CD14-positive monocyte (primary cell): ENCODE results near the gene PLA2G12A. TPM values are rescaled to one million over a fixed set of nuclear protein-coding genes. Genes with fewer than 3 reads are reported as not detected.
A peak's percentile ranks its signal among the peaks of the same experiment; 100 is the strongest.

Experiments used
- DNase-seq, 3 donors: peaks; one replicate each; pipeline ENCODE4 v3.0.0-alpha.2; 2011 to 2022
- H2AFZ ChIP-seq: 2 replicates; pipeline ENCODE4 v1.6.0; 2012; ENCODE audit warnings: mild to moderate bottlenecking, low read depth, low read length, inconsistent platforms; ENCODE audit not compliant: insufficient read depth, poor library complexity, severe bottlenecking
- H3K27ac ChIP-seq, 2 donors: 1 replicate in 1 of 2; 2 replicates in 1 of 2; pipeline ENCODE4 v1.5.1; 2012 to 2013; ENCODE audit warnings: low read length in 2 of 2, control low read depth in 1 of 2, inconsistent platforms in 1 of 2, low read depth in 1 of 2, mild to moderate bottlenecking in 1 of 2
- H3K27me3 ChIP-seq, 2 donors: one replicate each; pipeline versions ENCODE4 v1.6.0 to v1.6.1; 2011 to 2013; ENCODE audit warnings: low read length in 2 of 2; ENCODE audit not compliant: control insufficient read depth in 2 of 2, insufficient read depth in 2 of 2
- H3K36me3 ChIP-seq, 2 donors: replicated peaks in 1 of 2; 1 replicate in 1 of 2; 2 replicates in 1 of 2; pipeline versions ENCODE4 v1.5.1 to v1.6.1; 2012 to 2013; ENCODE audit warnings: low read length in 2 of 2, control low read depth in 1 of 2, inconsistent platforms in 1 of 2, mild to moderate bottlenecking in 1 of 2; ENCODE audit not compliant: insufficient read depth in 2 of 2, control insufficient read depth in 1 of 2
- H3K4me1 ChIP-seq, 2 donors: 1 replicate in 1 of 2; 2 replicates in 1 of 2; pipeline versions ENCODE4 v1.5.1 to v1.6.1; 2012 to 2013; ENCODE audit warnings: low read length in 2 of 2, control low read depth in 1 of 2, inconsistent platforms in 1 of 2, mild to moderate bottlenecking in 1 of 2, moderate library complexity in 1 of 2; ENCODE audit not compliant: insufficient read depth in 2 of 2, control insufficient read depth in 1 of 2
- H3K4me2 ChIP-seq: replicated peaks from 2 replicates; pipeline ENCODE3; 2012; ENCODE audit warnings: low read length, moderate library complexity, mild to moderate bottlenecking; ENCODE audit not compliant: poor library complexity, severe bottlenecking; ENCODE audit errors: extremely low read depth
- H3K4me3 ChIP-seq, 3 experiments: fragments of 200-600 bp in 1 of 3; sonication (generic) in 1 of 3; replicated peaks in 1 of 3; 1 replicate in 2 of 3; 2 replicates in 1 of 3; pipeline ENCODE4 v1.5.1; 2011 to 2013; ENCODE audit warnings: low read length in 3 of 3, mild to moderate bottlenecking in 3 of 3, control low read depth in 2 of 3, low read depth in 2 of 3, inconsistent platforms in 1 of 3, moderate library complexity in 1 of 3
- H3K79me2 ChIP-seq: 2 replicates; pipeline ENCODE4 v1.6.0; 2012; ENCODE audit warnings: mild to moderate bottlenecking, control low read depth, inconsistent platforms, low read length, moderate library complexity; ENCODE audit not compliant: insufficient read depth
- H3K9ac ChIP-seq: 2 replicates; pipeline ENCODE4 v1.6.0; 2017; ENCODE audit warnings: low read length, mild to moderate bottlenecking; ENCODE audit not compliant: insufficient read depth, poor library complexity, severe bottlenecking
- H3K9me3 ChIP-seq, 2 donors: replicated peaks in 1 of 2; 1 replicate in 1 of 2; 2 replicates in 1 of 2; pipeline versions ENCODE4 v1.5.1 to v1.6.1; 2012 to 2013; ENCODE audit warnings: low read length in 2 of 2, control low read depth in 1 of 2; ENCODE audit not compliant: control insufficient read depth in 1 of 2, insufficient read depth in 1 of 2
- H4K20me1 ChIP-seq: 2 replicates; pipeline ENCODE4 v1.6.0; 2012; ENCODE audit warnings: mild to moderate bottlenecking, low read length, control low read depth, moderate library complexity; ENCODE audit not compliant: insufficient read depth
- H3K27ac Mint-ChIP-seq, 7 donors: one replicate each; pipeline ENCODE4 v1.8.0; 2020; ENCODE audit warnings: mild to moderate bottlenecking in 7 of 7, mixed read lengths in 7 of 7, moderate library complexity in 6 of 7, inconsistent platforms in 2 of 7
- H3K27me3 Mint-ChIP-seq, 3 donors: one replicate each; pipeline ENCODE4 v1.8.0; 2021 to 2022; ENCODE audit warnings: low read depth in 3 of 3, mild to moderate bottlenecking in 3 of 3, mixed read lengths in 3 of 3, moderate library complexity in 3 of 3, inconsistent platforms in 1 of 3
- H3K36me3 Mint-ChIP-seq, 2 donors: one replicate each; pipeline ENCODE4 v1.8.0; 2020; ENCODE audit warnings: mixed read lengths in 2 of 2, inconsistent platforms in 1 of 2, mild to moderate bottlenecking in 1 of 2
- H3K4me1 Mint-ChIP-seq: one replicate; pipeline ENCODE4 v1.8.0; 2020; ENCODE audit warnings: mild to moderate bottlenecking, mixed read lengths
- H3K4me3 Mint-ChIP-seq, 2 donors: one replicate each; pipeline ENCODE4 v1.8.0; 2020; ENCODE audit warnings: mild to moderate bottlenecking in 2 of 2, mixed read lengths in 2 of 2, moderate library complexity in 1 of 2
- H3K9me3 Mint-ChIP-seq, 7 donors: one replicate each; pipeline ENCODE4 v1.8.0; 2020 to 2022; ENCODE audit warnings: mixed read lengths in 7 of 7, mild to moderate bottlenecking in 6 of 7, moderate library complexity in 6 of 7, inconsistent platforms in 2 of 7
- CTCF ChIP-seq: fragments of 200-600 bp; IDR thresholded peaks from one replicate; pipeline ENCODE4 v1.8.0; 2022; ENCODE audit warnings: antibody characterized with exemption, mild to moderate bottlenecking
- WGBS: methylation state at CpG from one replicate; pipeline ENCODE4 v1.1.5; 2013; ENCODE audit warnings: missing lambda C conversion rate; ENCODE audit not compliant: insufficient coverage; 5-methylcytosine and 5-hydroxymethylcytosine counted together
- intact Hi-C, 2 donors: fragments of 100-400 bp; cut with micrococcal nuclease; formaldehyde crosslinking; loops; one replicate each; pipeline versions ENCODE4 v1.15.0 to v1.15.1; 2023
- polyA plus RNA-seq, 3 donors: library from polyadenylated mRNA; depleted of rRNA in 1 of 3; unstranded in 2 of 3; stranded (reverse) in 1 of 3; fragments of 300-500 nt in 2 of 3; fragments of >200 nt in 1 of 3; fragmentation: Illumina TruSeq in 2 of 3; gene quantifications; 1 replicate in 2 of 3; 2 replicates in 1 of 3; pipeline ENCODE4 v1.2.3, GENCODE V29; 2012 to 2021

PLA2G12A gene
- polyA plus RNA-seq, 3 donors, result 1.8 to 16.2 (median 15.1) TPM

DNA sequence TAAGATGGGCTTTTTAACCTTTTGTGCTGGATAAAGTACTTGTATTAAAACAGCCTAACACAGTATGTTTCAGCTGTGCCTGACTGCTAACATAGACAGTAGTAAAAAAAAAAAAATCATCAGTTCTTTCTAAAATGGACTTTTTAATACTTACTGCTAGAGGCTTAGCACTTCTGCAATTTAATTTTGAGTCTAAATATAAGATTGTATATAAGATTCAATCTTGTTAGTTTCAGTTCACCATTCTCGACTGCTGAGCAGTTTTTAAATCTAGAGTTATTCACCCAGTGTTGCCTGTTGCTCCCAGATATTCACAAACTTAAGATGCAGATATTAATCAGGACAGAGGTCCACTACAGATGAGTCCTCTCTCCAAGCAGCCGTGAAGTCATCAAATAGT, 6.8 kb downstream of the PLA2G12A start:
- no peak overlapping the region for H3K4me2 ChIP-seq
- H3K9ac ChIP-seq, result no peak overlapping the region
- H2AFZ ChIP-seq, result no peak overlapping the region
- H3K4me1 ChIP-seq, result peaks cover 0 to 4% of the 10 kb centered on the region in 2 donors
- no peak overlapping the region for H3K4me3 Mint-ChIP-seq
- no peak for DNase-seq
- no peaks in the 10 kb centered on the region for H3K9me3 ChIP-seq
- no peak for TF ChIP-seq CTCF
- no peak overlapping the region for H3K4me3 ChIP-seq
- no peaks in the 10 kb centered on the region for H3K79me2 ChIP-seq
- peaks cover 0 to 1% (median 0%) of the 10 kb centered on the region in 3 donors for H3K27me3 Mint-ChIP-seq
- no peaks in the 10 kb centered on the region for H4K20me1 ChIP-seq
- H3K27me3 ChIP-seq, result no peaks in the 10 kb centered on the region
- no peak overlapping the region for H3K27ac Mint-ChIP-seq
- H3K36me3 Mint-ChIP-seq, result peaks cover 1 to 4% of the 10 kb centered on the region in 2 donors
- H3K4me1 Mint-ChIP-seq, result peaks cover 10% of the 10 kb centered on the region
- peaks cover 0 to 3% (median 0%) of the 10 kb centered on the region in 7 donors for H3K9me3 Mint-ChIP-seq
- intact Hi-C loops, result no loop called here
- no CpG with 5 or more reads among the region's 2 CpGs for WGBS
- no peaks in the 10 kb centered on the region for H3K36me3 ChIP-seq
- no peak overlapping the region for H3K27ac ChIP-seq

- Histone ChIP-seq H3K4me2 (no peak overlapping the region), H3K27ac (no peak overlapping the region), H3K36me3 (no peaks in the 10 kb centered on the region), H3K4me1 (peaks cover 0 to 4% of the 10 kb centered on the region in 2 donors), H2AFZ (no peak overlapping the region), H3K4me3 (no peak overlapping the region), H3K79me2 (no peaks in the 10 kb centered on the region), H3K9me3 (no peaks in the 10 kb centered on the region), H3K27me3 (no peaks in the 10 kb centered on the region), H3K9ac (no peak overlapping the region), H4K20me1 (no peaks in the 10 kb centered on the region)
- no peak for DNase-seq
- peak overlapping the region in 1 of 7 donors; percentile 9 for H3K27ac Mint-ChIP-seq
- H3K36me3 Mint-ChIP-seq, result peaks cover 3 to 4% of the 10 kb centered on the region in 2 donors
- no peak for TF ChIP-seq CTCF
- no peak overlapping the region for H3K4me3 Mint-ChIP-seq
- intact Hi-C loops, result no loop called here
- peaks cover 0 to 1% (median 0%) of the 10 kb centered on the region in 3 donors for H3K27me3 Mint-ChIP-seq
- peaks cover 9% of the 10 kb centered on the region for H3K4me1 Mint-ChIP-seq
- H3K9me3 Mint-ChIP-seq, result peaks cover 0 to 3% (median 0%) of the 10 kb centered on the region in 7 donors
Observed at GRCh38 chr4:109722357-109722756, 7.5 kb downstream of the PLA2G12A start.
